HG03521 (cell line): ENCODE data around the gene SDR9C7.
"Not testable (repeated sequence)": the region's sequence is repeated elsewhere in the genome, so short reads cannot be mapped to it uniquely, and the experiment has no call there.

ENCODE experiments used
- ATAC-seq: cut with Tn5 transposase; IDR thresholded peaks from one replicate; pipeline ENCODE4 v1.9.1; 2021; ENCODE audit warnings: mild to moderate bottlenecking, moderate library complexity; ENCODE audit not compliant: unreplicated experiment

The SDR9C7 gene

DNA sequence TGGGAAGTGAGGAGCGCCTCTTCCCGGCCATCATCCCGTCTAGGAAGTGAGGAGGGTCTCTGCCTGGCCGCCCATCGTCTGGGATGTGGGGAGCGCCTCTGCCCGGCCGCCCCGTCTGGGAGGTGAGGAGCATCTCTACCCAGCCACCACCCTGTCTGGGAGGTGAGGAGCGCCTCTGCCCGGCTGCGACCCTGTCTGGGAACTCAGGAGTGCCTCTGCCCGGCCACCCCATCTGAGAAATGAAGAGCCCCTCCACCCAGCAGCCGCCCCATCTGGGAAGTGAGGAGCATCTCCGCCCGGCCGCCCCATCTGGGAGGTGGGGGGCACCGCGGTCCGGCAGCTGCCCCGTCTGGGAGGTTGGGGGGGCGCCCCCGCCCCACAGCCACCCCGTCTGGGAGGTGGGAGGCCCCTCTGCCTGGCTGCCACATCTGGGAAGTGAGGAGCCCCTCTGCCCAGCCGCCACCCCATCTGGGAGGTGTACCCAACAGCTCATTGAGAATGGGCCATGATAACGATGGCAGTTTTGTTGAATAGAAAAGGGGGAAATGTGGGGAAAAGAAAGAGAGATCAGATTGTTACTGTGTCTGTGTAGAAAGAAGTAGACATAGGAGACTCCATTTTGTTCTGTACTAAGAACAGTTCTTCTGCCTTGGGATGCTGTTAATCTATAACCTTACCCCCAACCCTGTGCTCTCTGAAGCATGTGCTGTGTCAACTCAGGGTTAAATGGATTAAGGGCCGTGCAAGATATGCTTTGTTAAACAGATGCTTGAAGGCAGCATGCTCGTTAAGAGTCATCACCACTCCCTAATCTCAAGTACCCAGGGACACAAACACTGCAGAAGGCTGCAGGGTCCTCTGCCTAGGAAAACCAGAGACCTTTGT, 54.7 kb downstream of the SDR9C7 start:
- not testable (repeated sequence) for ATAC-seq

DNA sequence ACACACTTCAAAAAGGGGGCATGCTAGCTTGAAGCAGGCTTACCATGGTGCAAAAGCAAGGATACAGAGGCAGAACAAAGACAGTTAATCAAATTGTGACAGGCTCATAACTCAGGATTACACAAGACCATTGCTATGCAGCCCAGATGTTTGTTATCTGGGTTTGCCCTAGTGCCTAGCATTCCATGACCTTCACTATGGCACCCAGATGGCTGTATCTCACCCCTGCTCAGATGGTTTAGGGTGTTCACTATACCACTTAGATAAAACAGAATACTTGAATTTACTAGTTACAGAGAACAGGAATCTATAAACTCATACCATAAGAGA, 56.2 kb downstream of the SDR9C7 start:
- no peak for ATAC-seq

- ATAC-seq, result no peak
Measured at GRCh38 chr12:56877195-56878009, 56.8 kb downstream of the SDR9C7 start.

DNA sequence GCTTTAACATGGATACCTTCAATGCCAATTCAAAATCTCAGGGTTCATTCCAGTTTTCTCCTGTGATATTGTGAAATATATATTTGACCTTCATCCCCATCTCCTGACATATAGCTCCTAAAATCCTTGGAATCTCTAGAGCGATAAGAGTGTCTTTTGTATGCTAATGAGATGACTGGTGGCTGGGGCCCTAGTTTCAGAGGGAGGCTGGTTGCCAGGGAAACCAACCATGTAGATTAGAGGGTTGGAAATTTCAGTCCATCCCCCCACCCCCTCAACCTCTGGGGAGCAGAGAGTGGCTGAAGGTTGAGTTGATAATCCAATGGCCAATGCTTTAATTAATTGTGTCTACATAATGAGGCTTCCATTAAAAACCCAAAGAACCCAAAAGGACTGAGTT, 59.4 kb downstream of the SDR9C7 start:
- no peak for ATAC-seq

- ATAC-seq, result no peak
Measured at GRCh38 chr12:56873382-56873781, 60.8 kb downstream of the SDR9C7 start.
